GM12878 (cell line): ENCODE data around the gene RASAL2. TPM values are rescaled to one million over a fixed set of nuclear protein-coding genes. Genes with fewer than 3 reads are reported as not detected.

Experiments used
- ATAC-seq: fragments of 200-7000 bp; cut with Tn5 transposase; 3 replicates; pipeline ENCODE4 v1.9.1; 2020; ENCODE audit warnings: mild to moderate bottlenecking, moderate library complexity
- BruUV-seq: library from RNA; stranded (reverse); fragments of 400-500 nt; replicated peaks from 2 replicates; lab custom pipeline; 2021; lab: Mats Ljungman, UMichigan
- CTCF ChIA-PET: fragments of 300-600 bp; sonication (Branson Sonifier 250); formaldehyde crosslinking; extraction: SDS; loops from one replicate; lab custom pipeline; 2021; ENCODE audit warnings: inconsistent platforms; lab: Yijun Ruan, JAX
- POLR2A ChIA-PET: fragments of 350-600 bp; formaldehyde crosslinking; extraction: SDS; loops from one replicate; lab custom pipeline; 2021; ENCODE audit warnings: inconsistent platforms; lab: Charles Lee
- RAD21 ChIA-PET: fragments of 300-600 bp; sonication (Branson Sonifier 250); formaldehyde crosslinking; loops from one replicate; lab custom pipeline; 2023; ENCODE audit warnings: antibody characterized with exemption; ENCODE audit not compliant: unreplicated experiment; lab: Charles Lee
- SMC1A ChIA-PET: fragments of 300-600 bp; sonication (Branson Sonifier 250); formaldehyde crosslinking; loops from one replicate; lab custom pipeline; 2023; ENCODE audit not compliant: unreplicated experiment, uncharacterized antibody; lab: Charles Lee
- DNase-seq: peaks from one replicate; pipeline ENCODE4 v3.0.0-alpha.2; 2011; ENCODE audit warnings: low read depth, low spot score
- FAIRE-seq: peaks from 3 replicates; lab custom pipeline; 2011; peaks lifted over from hg19 to GRCh38; lab: Jason Lieb, UNC
- H2AFZ ChIP-seq: 2 replicates; pipeline ENCODE4 v1.6.0; 2011; ENCODE audit warnings: low read depth, low read length, control low read depth; ENCODE audit not compliant: control insufficient read depth
- H3K27ac ChIP-seq: 2 replicates; pipeline ENCODE4 v1.5.1; 2011; ENCODE audit warnings: control low read depth; ENCODE audit not compliant: control insufficient read depth, insufficient read depth
- H3K27me3 ChIP-seq, 2 experiments: replicated peaks in 1 of 2; 2 replicates each; pipeline versions ENCODE4 v1.6.0 to v1.6.1; 2011; ENCODE audit warnings: low read length in 1 of 2; ENCODE audit not compliant: control insufficient read depth in 2 of 2, insufficient read depth in 2 of 2
- H3K36me3 ChIP-seq, 2 experiments: 2 replicates each; pipeline ENCODE4 v1.5.1; 2011; ENCODE audit warnings: low read length in 1 of 2; ENCODE audit not compliant: control insufficient read depth in 2 of 2, insufficient read depth in 2 of 2
- H3K4me1 ChIP-seq: 2 replicates; pipeline ENCODE4 v1.6.1; 2011; ENCODE audit warnings: mild to moderate bottlenecking, low read length, moderate library complexity, mixed read lengths; ENCODE audit not compliant: control insufficient read depth, insufficient read depth
- H3K4me2 ChIP-seq: 2 replicates; pipeline ENCODE4 v1.6.0; 2011; ENCODE audit warnings: control low read depth; ENCODE audit not compliant: control insufficient read depth, insufficient read depth
- H3K4me3 ChIP-seq: fragments of 200-600 bp; sonication (generic); 2 replicates; pipeline ENCODE4 v1.5.1; 2016
- H3K79me2 ChIP-seq: 2 replicates; pipeline ENCODE4 v1.6.0; 2011; ENCODE audit warnings: low read length; ENCODE audit not compliant: control insufficient read depth, insufficient read depth
- H3K9ac ChIP-seq: 2 replicates; pipeline ENCODE4 v1.8.0; 2011; ENCODE audit warnings: low read length, control low read depth, mixed read lengths; ENCODE audit not compliant: control insufficient read depth, insufficient read depth
- H3K9me3 ChIP-seq: replicated peaks from 3 replicates; pipeline ENCODE4 v1.5.1; 2011; ENCODE audit warnings: mild to moderate bottlenecking, low read length; ENCODE audit not compliant: control insufficient read depth, insufficient read depth
- H4K20me1 ChIP-seq: 2 replicates; pipeline ENCODE4 v1.6.0; 2011; ENCODE audit not compliant: control insufficient read depth, insufficient read depth
- ATF7 ChIP-seq: fragments of 450-650 bp; IDR thresholded peaks from 2 replicates; pipeline ENCODE4 v1.6.1; 2016; ENCODE audit warnings: low read depth, mild to moderate bottlenecking
- BACH1 ChIP-seq: fragments of 450-650 bp; IDR thresholded peaks from 2 replicates; pipeline ENCODE4 v1.6.1; 2017; ENCODE audit warnings: mild to moderate bottlenecking, borderline replicate concordance
- IKZF1 ChIP-seq: fragments of 450-650 bp; conservative IDR thresholded peaks from 2 replicates; pipeline ENCODE4 v1.6.1; 2017; ENCODE audit warnings: antibody characterized with exemption, mild to moderate bottlenecking
- MEF2B ChIP-seq: fragments of 450-650 bp; IDR thresholded peaks from 2 replicates; pipeline ENCODE4 v1.6.1; 2018; ENCODE audit warnings: mild to moderate bottlenecking, moderate library complexity; ENCODE audit not compliant: partially characterized antibody, poor library complexity, severe bottlenecking
- TBL1XR1 ChIP-seq: IDR thresholded peaks from 2 replicates; pipeline ENCODE4 v1.6.1; 2012; ENCODE audit warnings: low read depth, low read length, improper control_type of control experiment
- USF1 ChIP-seq: IDR thresholded peaks from 2 replicates; pipeline ENCODE4 v1.6.1; 2011; ENCODE audit warnings: borderline replicate concordance, low read depth, mild to moderate bottlenecking, moderate library complexity, mixed read lengths, low read length; ENCODE audit not compliant: insufficient read depth; ENCODE audit errors: extremely low read length
- WGBS: methylation state at CpG from one replicate; pipeline ENCODE4 v1.1.6; 2016; ENCODE audit warnings: low lambda C conversion rate; ENCODE audit not compliant: insufficient replicate concordance, insufficient coverage; ENCODE audit errors: missing lambda C conversion rate; 5-methylcytosine and 5-hydroxymethylcytosine counted together
- in situ Hi-C: fragments of 300-500 bp; cut with MboI; formaldehyde crosslinking; loops from 9 replicates; pipeline ENCODE4 v1.14.3; 2018; ENCODE audit warnings: mixed read lengths
- intact Hi-C: fragments of 100-400 bp; cut with micrococcal nuclease; formaldehyde crosslinking; loops from one replicate; pipeline ENCODE4 v1.14.2; 2022; ENCODE audit not compliant: unreplicated experiment
- polyA plus RNA-seq, 11 experiments: library from polyadenylated mRNA; depleted of rRNA in 4 of 11; unstranded in 6 of 11; stranded (reverse) in 5 of 11; fragments of >200 nt; fragmentation: Nextera tagmentation in 4 of 11; fragmentation: Illumina TruSeq in 1 of 11; extraction: Ambion mirVana in 4 of 11; extraction: Trizol in 1 of 11; gene quantifications; 1 replicate in 1 of 11; 2 replicates in 10 of 11; pipeline versions ENCODE4 v1.2.1 to v1.2.3, GENCODE V29; 2011 to 2016; ENCODE audit warnings: inconsistent platforms in 2 of 11, missing spikeins in 2 of 11, low read depth in 1 of 11
- total RNA-seq, 4 experiments: library from RNA; depleted of rRNA in 3 of 4; stranded (reverse); fragments of >200 nt in 3 of 4; fragmentation: Illumina TruSeq in 1 of 4; extraction: Trizol in 1 of 4; gene quantifications; 2 replicates each; pipeline versions ENCODE4 v1.2.1 to v1.2.3, GENCODE V29; 2013 to 2021

RASAL2 gene
- total and polyA plus RNA-seq, 10 of the 15 experiments (the other 5 are each of a cell fraction or from before 2014, with no cell fraction given), result 0.02 to 6.9 (median 0.17) TPM; not detected in 1

GRCh38 chr1:178165196-178165595, 71.3 kb downstream of the RASAL2 start:
- intact Hi-C loops (no loop called here), in situ Hi-C loops (no loop called here)
- no peaks in the 10 kb centered on the region for H3K9me3 ChIP-seq
- no TSS peak for BruUV-seq
- POLR2A ChIA-PET, result no interaction called here
- no peak overlapping the region for H2AFZ ChIP-seq
- RAD21 ChIA-PET, result no interaction called here
- no peaks in the 10 kb centered on the region for H3K27me3 ChIP-seq
- no peaks in the 10 kb centered on the region for H3K79me2 ChIP-seq
- H3K9ac ChIP-seq, result no peak overlapping the region
- no peak for FAIRE-seq
- H3K4me2 ChIP-seq, result no peak overlapping the region
- H3K4me1 ChIP-seq, result no peaks in the 10 kb centered on the region
- no peak overlapping the region for H3K4me3 ChIP-seq
- CTCF ChIA-PET, result interaction anchor here (1.5 kb wide), 1 partner anchor 64 kb away, joined by 3 read pairs; no protein-coding TSS in a partner anchor
- H4K20me1 ChIP-seq, result no peaks in the 10 kb centered on the region
- H3K27ac ChIP-seq, result no peak overlapping the region
- ATAC-seq, result no peak
- TF ChIP-seq BACH1 (no peak), USF1 (no peak), IKZF1 (no peak), ATF7 (no peak), TBL1XR1 (no peak), MEF2B (no peak)
- TF ChIP-seq, all 136 proteins: peak for 0
- no peak for DNase-seq
- 0% methylated on average over 1 of the region's 1 CpG for WGBS
- no peaks in the 10 kb centered on the region for H3K36me3 ChIP-seq
- SMC1A ChIA-PET, result interaction anchor here (1.0 to 1.6 kb wide), 3 partner anchors 9 to 133 kb away, joined by 3 to 4 read pairs (median 3); no protein-coding TSS in a partner anchor
